Uterus (tissue), 4 donors: Measurements from ENCODE around the gene KRT75. TPM values are rescaled to one million over a fixed set of nuclear protein-coding genes. Genes with fewer than 3 reads are reported as not detected.

Experiments used
- DNase-seq, 2 donors: peaks; one replicate each; pipeline ENCODE4 v3.0.0-alpha.2; 2019 to 2020
- H3K27ac ChIP-seq, 2 donors: fragments of 200-600 bp; sonication (generic); 1 replicate in 1 of 2; 2 replicates in 1 of 2; pipeline ENCODE4 v1.5.1; 2016 to 2018
- H3K27me3 ChIP-seq, 2 donors: fragments of 200-600 bp; sonication (generic); one replicate each; pipeline ENCODE4 v1.5.1; 2018 to 2019; ENCODE audit warnings: control low read depth in 1 of 2
- H3K36me3 ChIP-seq, 2 donors: fragments of 200-600 bp; sonication (generic); one replicate each; pipeline ENCODE4 v1.5.1; 2019; ENCODE audit warnings: control low read depth in 1 of 2
- H3K4me1 ChIP-seq, 2 donors: fragments of 200-600 bp; sonication (generic); one replicate each; pipeline ENCODE4 v1.5.1; 2018 to 2019; ENCODE audit warnings: control low read depth in 1 of 2
- H3K4me3 ChIP-seq, 2 donors: fragments of 200-600 bp; sonication (generic); 1 replicate in 1 of 2; 2 replicates in 1 of 2; pipeline ENCODE4 v1.5.1; 2018 to 2019; ENCODE audit warnings: mild to moderate bottlenecking in 1 of 2
- H3K9me3 ChIP-seq, 2 donors: fragments of 200-600 bp; sonication (generic); one replicate each; pipeline ENCODE4 v1.5.1; 2019; ENCODE audit warnings: control low read depth in 1 of 2
- CTCF ChIP-seq, 4 experiments: fragments of 200-600 bp in 2 of 4; fragments of 450-650 bp in 2 of 4; sonication (generic) in 2 of 4; IDR thresholded peaks; one replicate each; pipeline ENCODE4 v1.5.1; 2016 to 2019; ENCODE audit warnings: antibody characterized with exemption in 4 of 4, mild to moderate bottlenecking in 2 of 4, moderate library complexity in 1 of 4
- POLR2A ChIP-seq, 2 donors: fragments of 450-650 bp; IDR thresholded peaks; one replicate each; pipeline ENCODE4 v1.6.1; 2016; ENCODE audit warnings: antibody characterized with exemption in 2 of 2, mild to moderate bottlenecking in 1 of 2, moderate library complexity in 1 of 2
- intact Hi-C: fragments of 100-400 bp; cut with DNase I; formaldehyde crosslinking; loops from one replicate; pipeline ENCODE4 v1.15.1; 2023; ENCODE audit warnings: low total_unique reads
- total RNA-seq, 4 donors: library from RNA; depleted of rRNA in 3 of 4; stranded (reverse); fragments of >200 nt in 3 of 4; gene quantifications; one replicate each; pipeline versions ENCODE4 v1.1.0 to v1.2.4, GENCODE V29; 2014 to 2023
- donor health status: DM: yes; HTN: yes; CAD: no.

KRT75 gene
- total RNA-seq, 4 donors from 2014 or later, result not detected

GRCh38 chr12:52469853-52470252 lies 35.7 kb upstream of the KRT75 start:
- H3K27me3 ChIP-seq, result no peaks in the 10 kb centered on the region
- intact Hi-C loops, result no loop called here
- no peak overlapping the region for H3K27ac ChIP-seq
- TF ChIP-seq POLR2A (IDR thresholded peaks at IDR 0.05) (no peak), CTCF (IDR thresholded peaks at IDR 0.05) (no peak)
- DNase-seq, result no peak
- H3K4me3 ChIP-seq, result no peak overlapping the region
- no peaks in the 10 kb centered on the region for H3K9me3 ChIP-seq
- H3K4me1 ChIP-seq, result no peaks in the 10 kb centered on the region
- H3K36me3 ChIP-seq, result no peaks in the 10 kb centered on the region

- TF ChIP-seq CTCF (IDR thresholded peaks at IDR 0.05), result no peak
- Histone ChIP-seq H3K36me3 (no peaks in the 10 kb centered on the region), H3K9me3 (no peaks in the 10 kb centered on the region), H3K4me3 (no peak overlapping the region), H3K27ac (no peak overlapping the region), H3K4me1 (no peaks in the 10 kb centered on the region), H3K27me3 (no peaks in the 10 kb centered on the region)
- intact Hi-C loops, result no loop called here
- no peak for DNase-seq
Observed at GRCh38 chr12:52464897-52465296, 30.7 kb upstream of the KRT75 start.

GRCh38 chr12:52461693-52462092 lies 27.5 kb upstream of the KRT75 start:
- TF ChIP-seq CTCF (IDR thresholded peaks at IDR 0.05) (no peak), POLR2A (IDR thresholded peaks at IDR 0.05) (no peak)
- H3K36me3 ChIP-seq, result no peaks in the 10 kb centered on the region
- no peak overlapping the region for H3K4me3 ChIP-seq
- no peaks in the 10 kb centered on the region for H3K27me3 ChIP-seq
- no peak overlapping the region for H3K27ac ChIP-seq
- DNase-seq, result no peak
- H3K9me3 ChIP-seq, result no peaks in the 10 kb centered on the region
- H3K4me1 ChIP-seq, result no peaks in the 10 kb centered on the region
- intact Hi-C loops, result no loop called here

GRCh38 chr12:52458861-52459260 lies 24.7 kb upstream of the KRT75 start:
- H3K4me1 ChIP-seq, result no peaks in the 10 kb centered on the region
- H3K27me3 ChIP-seq, result no peaks in the 10 kb centered on the region
- no peaks in the 10 kb centered on the region for H3K9me3 ChIP-seq
- no peak overlapping the region for H3K4me3 ChIP-seq
- TF ChIP-seq CTCF (IDR thresholded peaks at IDR 0.05) (no peak), POLR2A (IDR thresholded peaks at IDR 0.05) (no peak)
- no peaks in the 10 kb centered on the region for H3K36me3 ChIP-seq
- intact Hi-C loops, result no loop called here
- no peak for DNase-seq
- H3K27ac ChIP-seq, result no peak overlapping the region

- DNase-seq, result no peak
- Histone ChIP-seq H3K4me3 (no peak overlapping the region), H3K27ac (no peak overlapping the region), H3K27me3 (no peaks in the 10 kb centered on the region), H3K9me3 (no peaks in the 10 kb centered on the region), H3K4me1 (no peaks in the 10 kb centered on the region), H3K36me3 (no peaks in the 10 kb centered on the region)
- intact Hi-C loops, result no loop called here
- TF ChIP-seq CTCF (IDR thresholded peaks at IDR 0.05), result no peak
- no peak for TF ChIP-seq POLR2A (IDR thresholded peaks at IDR 0.05)
Observed at GRCh38 chr12:52455821-52456220, 21.6 kb upstream of the KRT75 start.
